KMS-11 (cell line): Measurements from ENCODE around the gene WNT5A.

Experiments
- H2AFZ ChIP-seq: fragments of 200-600 bp; sonication (generic); 2 replicates; pipeline ENCODE4 v1.6.1; 2016; ENCODE audit warnings: antibody characterized with exemption, mixed run types, low read depth
- H3K27ac ChIP-seq: fragments of 200-600 bp; sonication (generic); 2 replicates; pipeline ENCODE4 v1.6.1; 2016; ENCODE audit warnings: mild to moderate bottlenecking, mixed run types
- H3K27me3 ChIP-seq: fragments of 200-600 bp; sonication (generic); 2 replicates; pipeline ENCODE4 v1.6.1; 2017; ENCODE audit warnings: mild to moderate bottlenecking, low read depth, mixed run types, moderate library complexity; ENCODE audit not compliant: insufficient read depth
- H3K36me3 ChIP-seq: fragments of 200-600 bp; sonication (generic); 2 replicates; pipeline ENCODE4 v1.6.1; 2017; ENCODE audit warnings: mild to moderate bottlenecking, mixed run types; ENCODE audit not compliant: insufficient read depth
- H3K4me1 ChIP-seq: fragments of 200-600 bp; sonication (generic); 2 replicates; pipeline ENCODE4 v1.6.1; 2016; ENCODE audit warnings: mild to moderate bottlenecking, low read depth, mixed run types; ENCODE audit not compliant: poor library complexity, severe bottlenecking
- H3K4me2 ChIP-seq: fragments of 200-600 bp; sonication (generic); 2 replicates; pipeline ENCODE4 v1.7.0; 2016; ENCODE audit warnings: mild to moderate bottlenecking, mixed run types
- H3K4me3 ChIP-seq: fragments of 200-600 bp; sonication (generic); IDR thresholded peaks from 2 replicates; pipeline ENCODE4 v1.6.1; 2017; ENCODE audit warnings: low read depth, low read length, mixed read lengths; ENCODE audit not compliant: insufficient read depth
- H3K79me2 ChIP-seq: fragments of 200-600 bp; sonication (generic); 2 replicates; pipeline ENCODE4 v1.6.1; 2016; ENCODE audit warnings: low read depth, mixed run types; ENCODE audit not compliant: insufficient read depth
- H3K9ac ChIP-seq: fragments of 200-600 bp; sonication (generic); 2 replicates; pipeline ENCODE4 v1.6.1; 2016; ENCODE audit warnings: mild to moderate bottlenecking, mixed run types
- H4K20me1 ChIP-seq: fragments of 200-600 bp; sonication (generic); 2 replicates; pipeline ENCODE4 v1.6.1; 2016; ENCODE audit warnings: mild to moderate bottlenecking, mixed run types; ENCODE audit not compliant: insufficient read depth
- TF ChIP-seq, protein P1 (sequence below): fragments of 200-600 bp; sonication (generic); conservative IDR thresholded peaks from 2 replicates; pipeline ENCODE4 v1.6.1; 2017; ENCODE audit warnings: low read depth, mild to moderate bottlenecking, antibody characterized with exemption, low read length, moderate library complexity, mixed read lengths

The WNT5A gene

DNA sequence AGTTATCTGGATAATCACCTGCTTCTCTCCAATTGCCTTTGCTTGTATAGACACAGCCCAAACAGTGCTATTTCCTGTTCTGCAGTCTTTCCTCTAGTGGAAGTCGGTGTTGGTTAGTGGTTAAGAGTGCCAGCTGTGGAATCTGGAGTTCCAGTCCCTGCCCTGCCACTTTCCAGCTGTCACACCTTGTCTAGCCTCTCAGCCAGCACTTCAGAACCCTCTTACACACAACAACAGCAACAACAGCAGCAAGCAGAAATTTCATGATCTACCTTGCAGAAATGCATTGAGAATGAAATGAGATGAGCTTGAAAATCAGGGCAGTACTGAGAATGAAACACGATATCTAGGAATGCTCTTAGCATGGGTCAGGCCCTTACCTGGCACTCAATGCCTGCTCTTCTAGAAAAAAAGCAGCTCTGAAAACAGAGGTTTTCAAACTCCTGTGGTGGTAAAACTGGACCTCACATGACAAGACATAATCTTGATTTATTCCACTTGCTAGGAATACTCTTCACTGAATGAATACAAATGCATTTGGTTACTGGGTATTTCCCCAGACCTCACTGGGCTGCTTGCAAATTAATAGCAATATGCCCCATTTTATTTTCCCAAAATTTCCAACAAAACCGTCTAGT lies 3.3 kb upstream of the WNT5A start:
- TF ChIP-seq, protein P1, sequence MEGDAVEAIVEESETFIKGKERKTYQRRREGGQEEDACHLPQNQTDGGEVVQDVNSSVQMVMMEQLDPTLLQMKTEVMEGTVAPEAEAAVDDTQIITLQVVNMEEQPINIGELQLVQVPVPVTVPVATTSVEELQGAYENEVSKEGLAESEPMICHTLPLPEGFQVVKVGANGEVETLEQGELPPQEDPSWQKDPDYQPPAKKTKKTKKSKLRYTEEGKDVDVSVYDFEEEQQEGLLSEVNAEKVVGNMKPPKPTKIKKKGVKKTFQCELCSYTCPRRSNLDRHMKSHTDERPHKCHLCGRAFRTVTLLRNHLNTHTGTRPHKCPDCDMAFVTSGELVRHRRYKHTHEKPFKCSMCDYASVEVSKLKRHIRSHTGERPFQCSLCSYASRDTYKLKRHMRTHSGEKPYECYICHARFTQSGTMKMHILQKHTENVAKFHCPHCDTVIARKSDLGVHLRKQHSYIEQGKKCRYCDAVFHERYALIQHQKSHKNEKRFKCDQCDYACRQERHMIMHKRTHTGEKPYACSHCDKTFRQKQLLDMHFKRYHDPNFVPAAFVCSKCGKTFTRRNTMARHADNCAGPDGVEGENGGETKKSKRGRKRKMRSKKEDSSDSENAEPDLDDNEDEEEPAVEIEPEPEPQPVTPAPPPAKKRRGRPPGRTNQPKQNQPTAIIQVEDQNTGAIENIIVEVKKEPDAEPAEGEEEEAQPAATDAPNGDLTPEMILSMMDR, result no peak
- H3K79me2 ChIP-seq, result no peaks in the 10 kb centered on the region
- no peak overlapping the region for H3K9ac ChIP-seq
- H3K4me2 ChIP-seq, result no peak overlapping the region
- no peak overlapping the region for H2AFZ ChIP-seq
- no peaks in the 10 kb centered on the region for H4K20me1 ChIP-seq
- peaks cover 17% of the 10 kb centered on the region for H3K4me1 ChIP-seq
- H3K36me3 ChIP-seq, result no peaks in the 10 kb centered on the region
- no peak overlapping the region for H3K27ac ChIP-seq
- H3K4me3 ChIP-seq, result no peak overlapping the region
- no peaks in the 10 kb centered on the region for H3K27me3 ChIP-seq

DNA sequence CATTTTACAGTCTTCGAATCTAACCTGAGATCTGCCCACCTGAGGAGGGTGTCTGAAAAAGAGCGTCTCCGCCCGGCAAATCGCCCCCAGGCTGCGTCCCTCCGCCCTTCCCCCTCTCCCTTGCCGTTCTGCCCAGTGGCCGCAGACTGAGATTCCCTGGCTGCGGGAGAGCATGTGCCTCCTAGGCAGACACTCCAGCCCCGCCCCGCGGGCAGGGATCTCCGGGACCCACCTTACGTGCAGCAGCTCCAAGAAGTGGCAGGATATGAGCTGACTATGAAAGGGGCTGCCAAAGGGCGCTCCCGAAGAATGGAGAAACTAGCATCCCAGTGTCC lies 2.7 kb upstream of the WNT5A start:
- Histone ChIP-seq H3K4me2 (no peak overlapping the region), H3K79me2 (no peaks in the 10 kb centered on the region), H3K27ac (no peak overlapping the region), H3K4me1 (peaks cover 17% of the 10 kb centered on the region), H2AFZ (no peak overlapping the region), H4K20me1 (no peaks in the 10 kb centered on the region), H3K9ac (no peak overlapping the region), H3K4me3 (no peak overlapping the region), H3K27me3 (no peaks in the 10 kb centered on the region), H3K36me3 (no peaks in the 10 kb centered on the region)
- TF ChIP-seq, protein P1, result no peak

DNA sequence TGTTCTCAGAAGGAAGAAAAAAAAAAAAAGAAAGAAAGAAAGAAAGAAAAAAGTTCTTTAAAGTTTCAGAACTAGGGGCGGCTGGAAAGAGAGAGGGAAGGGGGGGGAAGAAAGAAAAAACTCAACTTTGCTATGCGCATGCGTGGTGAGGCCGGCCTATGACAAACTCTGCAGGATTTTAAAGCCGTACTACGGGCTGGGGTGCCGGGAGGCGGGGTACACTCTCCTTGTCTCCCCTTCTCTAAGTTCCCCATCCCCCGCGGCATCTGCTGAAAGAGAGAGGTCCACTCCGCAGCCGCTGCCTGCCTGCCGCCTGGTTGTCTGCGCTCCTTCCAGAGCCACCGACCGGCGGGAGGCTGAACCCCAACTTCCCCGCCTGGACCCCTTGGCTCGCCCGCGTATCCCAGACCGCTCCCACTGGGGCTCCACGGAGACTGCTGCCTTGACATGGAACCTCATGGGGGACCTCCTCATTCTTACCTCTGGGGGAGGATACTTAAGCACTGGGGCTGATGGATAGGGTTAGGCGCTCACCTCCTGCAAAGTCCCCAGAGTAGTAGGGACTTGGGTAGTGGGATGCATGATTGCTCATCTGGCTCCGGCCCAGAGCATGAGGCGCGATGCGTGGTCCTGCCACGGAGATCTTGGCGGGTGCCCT lies 1.4 kb upstream of the WNT5A start:
- H4K20me1 ChIP-seq, result no peaks in the 10 kb centered on the region
- no peak overlapping the region for H3K4me3 ChIP-seq
- H3K36me3 ChIP-seq, result no peaks in the 10 kb centered on the region
- no peak overlapping the region for H3K27ac ChIP-seq
- H2AFZ ChIP-seq, result peak overlapping the region; percentile 81
- TF ChIP-seq, protein P1, result no peak
- no peaks in the 10 kb centered on the region for H3K79me2 ChIP-seq
- H3K4me2 ChIP-seq, result peak overlapping the region; percentile 54; the same call in 1 of the 2 replicates
- H3K27me3 ChIP-seq, result no peaks in the 10 kb centered on the region
- H3K9ac ChIP-seq, result no peak overlapping the region
- peaks cover 17% of the 10 kb centered on the region for H3K4me1 ChIP-seq

DNA sequence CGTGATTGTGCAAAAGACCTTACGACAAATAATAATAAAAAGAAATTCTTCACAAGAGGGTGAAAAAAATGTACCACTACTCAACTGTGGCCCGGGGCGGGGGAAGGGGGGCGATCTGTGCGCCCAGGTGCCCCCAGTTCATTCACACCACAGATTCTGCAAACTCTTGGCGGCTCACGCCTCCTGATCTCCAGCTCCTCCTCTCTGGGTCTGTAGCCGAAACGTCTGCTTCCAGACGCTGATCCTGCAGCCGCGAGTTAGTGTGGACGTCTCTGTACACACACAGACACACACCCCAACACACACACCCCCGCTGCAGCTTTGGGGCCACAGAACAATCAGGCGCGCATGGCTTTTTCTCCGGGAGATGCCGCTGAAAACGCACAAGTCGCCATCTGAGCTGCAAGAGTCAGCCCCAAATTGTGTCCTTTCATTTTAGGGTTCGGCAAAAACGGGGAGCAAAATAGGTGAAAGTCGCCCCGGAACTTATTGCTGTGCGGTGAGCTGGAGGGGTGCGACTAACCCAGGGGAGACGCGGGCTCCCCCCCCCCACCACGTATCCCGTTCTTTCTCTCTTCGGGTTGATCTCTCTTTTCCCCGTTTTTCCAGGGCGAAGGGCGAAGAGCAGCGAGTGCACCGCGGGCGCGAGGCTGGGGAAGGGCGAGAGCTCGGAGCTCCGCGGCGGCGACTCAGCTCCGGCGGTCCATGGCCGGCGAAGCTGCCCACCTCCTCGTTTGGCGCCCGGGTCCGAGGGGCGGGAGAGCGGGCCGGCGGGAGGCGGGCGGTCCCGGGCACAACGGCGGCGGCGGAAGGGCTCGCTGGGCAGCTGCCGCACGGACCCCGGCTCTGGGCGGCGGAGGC lies 505 bp upstream of the WNT5A start:
- Histone ChIP-seq H2AFZ (peak overlapping the region; percentile 81), H3K9ac (peak overlapping the region; percentile 49; the same call in 1 of the 2 replicates), H3K79me2 (no peaks in the 10 kb centered on the region), H4K20me1 (no peaks in the 10 kb centered on the region), H3K36me3 (no peaks in the 10 kb centered on the region), H3K4me1 (peaks cover 17% of the 10 kb centered on the region), H3K4me3 (no peak overlapping the region), H3K27me3 (no peaks in the 10 kb centered on the region), H3K27ac (peak overlapping the region; percentile 15; the same call in 1 of the 2 replicates), H3K4me2 (peak overlapping the region; percentile 71)
- TF ChIP-seq, protein P1, result no peak
